ENCODE results near the gene TCAP.
"Not testable (repeated sequence)": the region's sequence is repeated elsewhere in the genome, so short reads cannot be mapped to it uniquely, and the experiment has no call there.

Gene TCAP

GRCh38 chr17:39684369-39685192 is 19.4 kb downstream of the TCAP start:
- DNase-seq = no peak

GRCh38 chr17:39687101-39687545 is 22.0 kb downstream of the TCAP start:
- no peak for DNase-seq

GRCh38 chr17:39687546-39688474 is 22.7 kb downstream of the TCAP start, which contains the start of gene PGAP3:
PGAP3 (minus strand) TSS chr17:39688057; CDS start chr17:39688014, 43 bp downstream.
- peak; percentile 90 to 91 for DNase-seq

DNA sequence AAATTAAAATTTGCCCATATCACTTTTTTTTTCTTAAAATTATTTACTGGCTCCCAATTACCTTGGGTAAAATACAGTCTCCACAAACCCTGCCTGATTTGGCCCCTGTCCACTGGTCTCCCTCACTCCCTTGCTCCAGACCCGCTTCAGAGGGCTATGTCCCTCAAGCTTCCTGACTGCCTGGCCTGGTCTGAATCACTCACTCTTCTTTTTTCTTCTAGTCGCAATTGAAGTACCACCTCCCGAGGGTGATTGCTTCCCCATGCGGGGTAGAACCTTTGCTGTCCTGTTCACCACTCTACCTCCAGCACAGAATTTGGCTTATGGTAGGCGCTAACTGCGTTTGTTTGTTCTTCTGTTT is 23.3 kb downstream of the TCAP start:
- no peak for DNase-seq

DNA sequence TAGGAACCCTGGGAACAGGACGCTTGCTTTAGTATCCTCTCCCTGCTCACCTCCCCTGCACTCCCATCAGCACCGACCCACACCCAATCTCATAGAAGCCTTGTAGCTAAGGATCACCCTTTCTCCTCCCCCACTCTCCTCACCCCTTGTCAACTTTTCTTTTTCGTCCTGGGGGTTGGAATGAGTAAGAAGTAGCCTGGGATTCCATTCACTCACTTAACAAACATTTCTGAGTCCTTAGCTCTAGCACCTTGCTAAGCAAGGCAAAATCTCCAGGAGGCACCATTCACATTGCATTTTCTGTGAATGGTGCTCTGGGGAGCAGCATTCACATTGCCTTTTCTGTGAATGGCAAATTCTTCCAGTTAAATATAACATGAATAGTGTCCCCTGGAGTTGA is 23.8 kb downstream of the TCAP start:
- DNase-seq = no peak

GRCh38 chr17:39694593-39694992 is 29.4 kb downstream of the TCAP start:
- no peak for DNase-seq

DNA sequence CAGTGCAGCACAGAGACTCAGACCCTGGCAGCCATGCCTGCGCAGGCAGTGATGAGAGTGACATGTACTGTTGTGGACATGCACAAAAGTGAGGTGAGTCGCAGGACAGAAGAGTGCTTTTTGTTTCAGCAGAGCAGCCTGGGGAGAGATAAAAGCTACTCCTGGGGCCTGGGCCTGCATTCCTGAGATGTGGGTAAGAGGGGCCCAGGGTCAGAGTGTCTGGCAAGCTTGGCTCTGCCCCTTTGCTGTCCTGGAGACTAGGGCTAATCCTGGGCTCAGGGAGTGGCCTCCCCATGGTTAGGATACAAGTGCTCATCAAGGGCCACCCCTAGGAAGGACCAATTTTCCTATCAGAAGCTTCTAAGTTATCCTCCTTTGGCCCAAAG is 29.9 kb downstream of the TCAP start:
- DNase-seq = no peak

GRCh38 chr17:39696731-39697130 is 31.6 kb downstream of the TCAP start:
- DNase-seq = no peak

DNA sequence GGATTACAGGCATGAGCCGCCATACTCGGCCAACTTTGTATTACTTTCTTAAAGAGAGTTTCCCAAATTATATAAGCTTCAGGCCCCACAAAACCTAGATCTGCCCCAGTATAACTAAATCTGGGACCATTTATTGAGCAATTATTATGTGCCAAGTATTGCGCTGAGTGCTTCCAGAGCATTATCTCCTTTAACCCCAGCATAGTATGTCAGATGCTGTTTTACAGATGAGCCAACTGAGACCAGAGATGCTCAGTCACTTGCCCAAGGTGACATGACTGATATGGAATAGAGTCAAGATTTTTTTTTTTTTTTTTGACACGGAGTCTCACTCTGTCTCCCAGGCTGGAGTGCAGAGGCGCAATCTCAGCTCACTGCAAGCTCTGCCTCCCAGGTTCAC is 32.8 kb downstream of the TCAP start:
- no peak for DNase-seq

DNA sequence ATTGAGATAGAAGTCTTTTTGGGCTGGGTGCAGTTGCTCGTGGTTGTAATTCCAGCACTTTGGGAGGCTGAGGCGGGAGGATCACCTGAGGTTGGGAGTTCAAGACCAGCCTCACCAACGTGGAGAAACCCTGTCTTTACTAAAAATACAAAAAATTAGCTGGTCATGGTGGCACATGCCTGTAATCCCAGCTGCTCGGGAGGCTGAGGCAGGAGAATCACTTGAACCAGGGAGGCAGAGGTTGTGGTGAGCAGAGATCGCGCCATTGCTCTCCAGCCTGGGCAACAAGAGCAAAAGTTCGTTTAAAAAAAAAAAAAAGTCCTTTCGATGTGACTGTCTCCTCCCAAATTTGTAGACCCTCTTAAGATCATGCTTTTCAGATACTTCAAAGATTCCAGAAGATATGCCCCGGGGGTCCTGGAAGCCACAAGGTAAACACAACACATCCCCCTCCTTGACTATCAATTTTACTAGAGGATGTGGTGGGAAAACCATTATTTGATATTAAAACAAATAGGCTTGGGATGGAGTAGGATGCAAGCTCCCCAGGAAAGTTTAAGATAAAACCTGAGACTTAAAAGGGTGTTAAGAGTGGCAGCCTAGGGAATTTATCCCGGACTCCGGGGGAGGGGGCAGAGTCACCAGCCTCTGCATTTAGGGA is 34.1 kb downstream of the TCAP start:
- DNase-seq = not testable (repeated sequence)

DNA sequence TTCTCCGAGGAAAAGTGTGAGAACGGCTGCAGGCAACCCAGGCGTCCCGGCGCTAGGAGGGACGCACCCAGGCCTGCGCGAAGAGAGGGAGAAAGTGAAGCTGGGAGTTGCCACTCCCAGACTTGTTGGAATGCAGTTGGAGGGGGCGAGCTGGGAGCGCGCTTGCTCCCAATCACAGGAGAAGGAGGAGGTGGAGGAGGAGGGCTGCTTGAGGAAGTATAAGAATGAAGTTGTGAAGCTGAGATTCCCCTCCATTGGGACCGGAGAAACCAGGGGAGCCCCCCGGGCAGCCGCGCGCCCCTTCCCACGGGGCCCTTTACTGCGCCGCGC is 34.6 kb downstream of the TCAP start, which contains the start of gene ERBB2:
TSS of gene ERBB2 (plus strand) at position 247 of the 330 bp plus-strand sequence. CDS start 175 bp downstream, outside the sequence.
- DNase-seq = no peak

DNA sequence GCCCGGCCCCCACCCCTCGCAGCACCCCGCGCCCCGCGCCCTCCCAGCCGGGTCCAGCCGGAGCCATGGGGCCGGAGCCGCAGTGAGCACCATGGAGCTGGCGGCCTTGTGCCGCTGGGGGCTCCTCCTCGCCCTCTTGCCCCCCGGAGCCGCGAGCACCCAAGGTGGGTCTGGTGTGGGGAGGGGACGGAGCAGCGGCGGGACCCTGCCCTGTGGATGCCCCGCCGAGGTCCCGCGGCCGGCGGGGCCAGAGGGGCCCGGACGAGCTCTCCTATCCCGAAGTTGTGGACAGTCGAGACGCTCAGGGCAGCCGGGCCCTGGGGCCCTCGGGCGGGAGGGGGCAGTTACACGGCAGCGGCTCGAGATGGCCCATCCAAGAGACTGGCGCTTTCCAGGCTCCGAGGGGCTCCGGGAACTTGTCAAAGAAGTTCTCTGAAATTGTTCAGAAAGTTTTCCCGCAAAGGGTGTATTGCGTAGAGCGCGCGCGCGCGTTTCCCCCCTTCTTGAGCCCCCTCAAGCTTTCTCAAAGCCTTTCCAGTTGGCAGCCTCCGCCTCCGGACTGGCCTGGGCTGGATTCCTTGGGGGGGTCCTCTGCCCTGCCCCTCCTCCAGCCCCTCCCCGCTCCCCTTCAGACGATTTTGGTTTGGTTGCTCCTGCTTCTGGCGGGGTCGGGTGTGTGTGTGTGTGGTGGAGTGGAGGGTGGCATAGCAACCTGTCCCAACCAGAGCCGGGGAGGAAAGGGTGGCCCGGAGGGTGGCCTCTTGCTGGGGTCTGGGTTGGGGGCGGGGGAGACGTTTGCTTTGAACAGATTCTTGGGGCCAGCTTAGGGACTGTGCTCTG is 35.2 kb downstream of the TCAP start:
- no peak for DNase-seq

- no peak for DNase-seq
These were observed 36.0 kb downstream of the TCAP start for GRCh38 chr17:39701012-39701783.

- no peak for DNase-seq
These were observed 36.8 kb downstream of the TCAP start for GRCh38 chr17:39701784-39702422.

DNA sequence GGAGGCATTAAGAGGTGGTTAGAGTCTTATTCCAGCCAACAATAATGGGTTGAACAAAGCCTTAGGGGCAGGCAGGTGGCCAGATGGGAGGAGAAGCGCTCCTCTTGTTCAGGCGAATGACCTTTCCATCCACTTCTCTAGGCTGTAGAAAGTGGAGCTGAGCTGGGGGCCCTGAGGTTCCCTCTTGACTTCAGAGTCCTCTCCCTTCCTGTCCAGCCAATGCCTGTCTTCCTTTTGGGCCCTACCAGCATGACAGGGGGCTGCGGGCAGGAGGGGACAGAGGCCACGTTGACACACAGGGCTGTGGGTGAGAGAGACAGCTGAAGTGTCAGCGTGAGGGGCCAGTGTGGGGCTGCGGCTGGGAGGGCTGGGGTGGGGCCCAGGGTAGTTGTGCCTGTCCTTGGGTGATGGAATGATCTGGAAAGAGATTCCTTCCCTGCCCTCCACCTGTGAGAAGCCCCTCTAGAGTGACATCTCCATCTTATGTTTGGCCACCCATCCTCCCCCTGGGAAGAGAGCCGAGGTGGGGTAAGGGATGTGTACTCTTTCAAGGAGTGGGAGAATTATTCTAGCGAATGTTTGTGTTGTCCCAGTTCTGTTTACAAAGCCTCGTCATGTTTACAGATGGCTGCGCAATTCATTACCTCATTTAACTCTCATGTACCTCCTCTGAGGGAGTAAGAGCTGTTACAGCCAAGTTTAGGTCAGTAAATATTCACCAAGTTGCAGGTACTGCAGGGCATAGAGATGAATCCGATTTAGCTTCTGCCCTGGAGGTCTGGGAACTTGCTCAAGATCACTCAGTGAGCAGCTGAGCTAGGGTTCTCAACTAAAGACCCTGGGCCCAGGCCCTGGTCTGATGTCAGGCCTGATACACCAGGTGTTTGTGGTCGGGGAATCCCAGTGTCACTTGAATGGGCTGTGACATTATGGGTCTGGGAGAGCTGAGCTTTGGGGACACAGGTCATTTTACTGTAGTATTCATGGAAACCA is 38.0 kb downstream of the TCAP start:
- no peak for DNase-seq

GRCh38 chr17:39703913-39704312 is 38.8 kb downstream of the TCAP start:
- no peak for DNase-seq

GRCh38 chr17:39704821-39705551 is 39.8 kb downstream of the TCAP start:
- DNase-seq = no peak

DNA sequence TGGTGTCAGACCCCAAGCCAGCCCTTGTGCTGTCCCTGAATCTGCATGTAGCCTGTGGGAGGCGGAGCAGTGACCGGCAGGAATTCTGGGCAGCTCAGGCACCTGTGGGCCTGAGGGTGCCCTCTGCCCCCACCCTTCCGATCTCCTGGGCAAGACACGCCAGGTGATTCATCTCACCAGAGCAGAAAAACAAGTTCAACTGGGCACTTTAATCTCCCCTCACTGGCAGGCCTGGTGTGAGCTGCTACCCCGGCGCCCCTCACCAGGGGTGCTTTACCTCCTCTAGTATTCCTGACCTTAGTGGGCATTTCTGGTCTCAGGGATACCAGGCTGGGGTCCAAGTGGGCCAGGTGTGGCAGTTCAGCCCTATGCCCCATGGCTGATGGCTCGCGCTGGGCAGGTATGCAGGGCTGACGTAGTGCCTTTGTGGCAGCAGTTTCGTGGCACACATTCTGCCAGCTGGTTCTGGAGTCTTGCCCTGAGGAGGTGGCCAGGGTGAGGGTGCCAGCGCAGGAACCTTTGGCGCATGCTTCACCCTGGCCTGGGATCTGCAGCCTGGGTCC is 40.7 kb downstream of the TCAP start:
- DNase-seq = no peak

DNA sequence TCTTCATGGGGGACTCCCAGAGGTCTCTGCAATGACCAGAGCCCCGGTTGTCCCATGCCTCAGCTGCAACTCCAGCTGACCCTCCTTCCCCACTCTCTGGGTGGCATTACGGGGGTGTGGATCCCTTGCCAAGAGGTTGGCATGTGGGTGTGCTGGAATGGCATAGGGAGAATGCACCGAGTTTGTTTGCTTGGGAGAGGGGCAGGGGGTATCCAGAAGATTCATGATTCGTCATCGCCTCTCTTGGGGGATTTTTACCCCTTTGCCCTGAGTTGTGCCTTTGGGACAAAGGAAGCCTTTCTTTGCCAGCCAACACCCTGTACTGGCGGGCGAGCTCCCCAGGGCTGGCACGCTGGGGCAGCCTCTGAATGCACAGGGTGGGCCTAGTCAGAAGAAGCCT is 41.2 kb downstream of the TCAP start:
- DNase-seq = no peak
